Measurements from ENCODE around the gene MUC7.
A peak's percentile ranks its signal among the peaks of the same experiment; 100 is the strongest.
"Not testable (repeated sequence)": the region's sequence is repeated elsewhere in the genome, so short reads cannot be mapped to it uniquely, and the experiment has no call there.

MUC7 gene

DNA sequence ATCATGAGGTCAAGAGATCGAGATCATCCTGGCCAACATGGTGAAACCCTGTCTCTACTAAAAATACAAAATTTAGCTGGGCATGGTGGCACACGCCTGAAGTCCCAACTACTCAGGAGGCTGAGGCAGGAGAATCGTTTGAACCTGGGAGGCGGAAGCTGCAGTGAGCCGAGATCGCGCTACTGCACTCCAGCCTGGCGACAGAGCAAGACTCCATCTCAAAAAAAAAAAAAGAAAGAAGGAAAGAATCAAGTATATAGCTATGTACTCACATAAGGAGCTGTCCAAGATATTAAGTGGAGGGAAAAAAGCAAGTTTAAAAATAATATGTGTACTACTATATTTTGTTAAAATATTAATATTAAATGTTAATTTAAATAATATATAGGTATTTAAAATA lies 29.8 kb downstream of the MUC7 start:
- H3K4me3 ChIP-seq (ENCODE audit: low read length); H3K9me3 ChIP-seq (ENCODE audit: control insufficient read depth, low read length); H3K27me3 ChIP-seq (replicated peaks; ENCODE audit: control insufficient read depth, insufficient read depth, low read length); H3K36me3 ChIP-seq (ENCODE audit: control insufficient read depth, insufficient read depth, low read length, severe bottlenecking); H3K4me1 ChIP-seq (ENCODE audit: control insufficient read depth, insufficient read depth, low read length); H3K9ac ChIP-seq (ENCODE audit: low read length): not testable (repeated sequence)
- DNase-seq (ENCODE audit: low read depth), result peak; percentile 39

DNA sequence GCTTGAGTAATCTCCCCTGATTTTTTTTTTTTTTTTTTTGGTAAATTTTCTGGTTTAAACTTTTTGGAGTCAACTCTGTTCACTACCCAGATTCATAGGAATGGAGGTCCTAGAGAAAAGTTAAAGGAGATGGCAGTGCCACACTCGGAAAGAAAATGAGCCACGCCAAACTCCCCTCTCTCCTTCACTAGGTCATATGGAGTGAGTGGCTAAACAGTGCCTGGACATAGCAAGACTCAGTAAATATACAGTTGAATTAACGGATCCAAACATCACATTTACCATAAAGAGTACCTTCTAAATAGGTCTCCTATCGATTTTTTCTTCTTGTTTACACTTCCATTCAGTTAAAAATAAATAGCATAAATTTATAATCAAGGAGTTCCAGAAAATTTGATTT lies 32.7 kb downstream of the MUC7 start:
- H3K36me3 ChIP-seq (ENCODE audit: control insufficient read depth, insufficient read depth, low read length, severe bottlenecking), result no peaks in the 10 kb centered on the region
- H3K4me1 ChIP-seq (ENCODE audit: control insufficient read depth, insufficient read depth, low read length), result peaks cover 9% of the 10 kb centered on the region
- H3K9ac ChIP-seq (ENCODE audit: low read length), result no peak overlapping the region
- no peaks in the 10 kb centered on the region for H3K9me3 ChIP-seq (ENCODE audit: control insufficient read depth, low read length)
- peaks cover 4% of the 10 kb centered on the region for H3K27me3 ChIP-seq (replicated peaks; ENCODE audit: control insufficient read depth, insufficient read depth, low read length)
- no peak for DNase-seq (ENCODE audit: low read depth)
- H3K4me3 ChIP-seq (ENCODE audit: low read length), result no peak overlapping the region

DNA sequence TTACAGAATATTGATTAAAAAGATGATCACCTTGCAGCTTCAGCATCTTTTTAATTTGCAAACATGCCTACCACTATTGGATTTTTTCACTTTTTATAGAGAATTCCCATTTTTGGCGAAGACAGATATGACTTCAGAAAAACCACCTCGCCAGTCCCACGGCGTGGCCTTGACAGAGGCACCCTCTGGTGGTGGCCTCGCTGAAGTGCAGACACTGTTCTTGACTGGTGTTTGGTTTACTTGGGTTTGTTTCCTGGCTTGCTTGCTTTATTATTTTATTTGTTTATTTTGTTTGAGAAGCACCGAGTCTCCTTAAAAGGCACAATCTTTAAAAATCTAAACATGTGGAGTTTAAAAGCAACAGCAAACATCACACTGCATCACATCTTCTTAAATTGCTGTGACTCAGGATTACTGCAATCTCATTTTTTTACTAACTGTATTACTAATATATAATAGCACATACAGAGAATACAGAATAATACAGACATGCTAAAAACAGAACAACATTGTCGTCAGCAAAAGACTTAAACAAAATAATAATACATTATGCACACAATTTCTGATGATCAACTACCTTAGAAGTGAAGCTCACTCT lies 33.3 kb downstream of the MUC7 start:
- no peaks in the 10 kb centered on the region for H3K9me3 ChIP-seq (ENCODE audit: control insufficient read depth, low read length)
- no peaks in the 10 kb centered on the region for H3K36me3 ChIP-seq (ENCODE audit: control insufficient read depth, insufficient read depth, low read length, severe bottlenecking)
- H3K9ac ChIP-seq (ENCODE audit: low read length), result no peak overlapping the region
- peaks cover 9% of the 10 kb centered on the region for H3K4me1 ChIP-seq (ENCODE audit: control insufficient read depth, insufficient read depth, low read length)
- H3K27me3 ChIP-seq (replicated peaks; ENCODE audit: control insufficient read depth, insufficient read depth, low read length), result peaks cover 4% of the 10 kb centered on the region
- no peak overlapping the region for H3K4me3 ChIP-seq (ENCODE audit: low read length)
- peak; percentile 83 for DNase-seq (ENCODE audit: low read depth)

DNA sequence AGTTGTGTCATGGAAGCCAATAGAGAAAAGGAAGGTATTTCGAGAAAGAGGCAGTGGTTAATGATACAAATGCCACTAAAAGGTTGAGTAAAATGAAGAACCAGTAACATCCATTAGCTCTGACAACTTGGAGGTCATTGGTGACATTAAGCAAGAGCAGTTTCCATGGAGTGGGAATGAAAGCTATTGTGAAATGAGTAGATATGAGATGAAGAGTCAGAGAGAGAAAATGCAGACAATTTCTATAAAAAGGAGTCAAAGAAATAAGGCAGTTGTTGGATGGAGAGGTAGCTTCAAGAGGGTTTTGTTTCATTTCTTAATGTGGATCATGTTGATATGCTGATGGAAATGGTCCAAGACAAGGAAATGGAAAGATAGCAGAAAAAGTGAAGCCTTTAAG lies 36.8 kb downstream of the MUC7 start:
- H3K9ac ChIP-seq (ENCODE audit: low read length), result no peak overlapping the region
- no peaks in the 10 kb centered on the region for H3K9me3 ChIP-seq (ENCODE audit: control insufficient read depth, low read length)
- H3K36me3 ChIP-seq (ENCODE audit: control insufficient read depth, insufficient read depth, low read length, severe bottlenecking), result no peaks in the 10 kb centered on the region
- DNase-seq (ENCODE audit: low read depth), result peak; percentile 65
- H3K4me1 ChIP-seq (ENCODE audit: control insufficient read depth, insufficient read depth, low read length), result peaks cover 9% of the 10 kb centered on the region
- H3K4me3 ChIP-seq (ENCODE audit: low read length), result no peak overlapping the region
- peaks cover 19% of the 10 kb centered on the region for H3K27me3 ChIP-seq (replicated peaks; ENCODE audit: control insufficient read depth, insufficient read depth, low read length)

DNA sequence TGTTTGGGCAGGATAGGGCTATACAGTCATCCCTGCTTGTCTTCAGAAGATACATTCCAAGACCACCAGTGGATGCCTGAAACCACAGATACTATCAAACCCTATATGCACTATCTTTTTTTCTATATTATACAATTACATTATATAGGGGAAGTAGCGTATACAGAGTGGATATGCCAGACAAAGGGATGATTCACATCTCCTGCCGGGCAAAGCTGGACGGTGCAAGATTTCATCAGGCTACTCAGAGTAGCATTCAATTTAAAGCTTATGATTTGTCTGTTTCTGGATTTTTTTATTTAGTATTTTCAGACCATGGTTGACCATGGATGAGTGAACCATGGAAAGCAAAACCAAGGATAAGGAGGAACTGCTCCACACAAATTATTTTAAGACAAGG lies 39.4 kb downstream of the MUC7 start:
- H3K9me3 ChIP-seq (ENCODE audit: control insufficient read depth, low read length), result no peaks in the 10 kb centered on the region
- H3K9ac ChIP-seq (ENCODE audit: low read length), result no peak overlapping the region
- no peak overlapping the region for H3K4me3 ChIP-seq (ENCODE audit: low read length)
- H3K36me3 ChIP-seq (ENCODE audit: control insufficient read depth, insufficient read depth, low read length, severe bottlenecking), result no peaks in the 10 kb centered on the region
- peaks cover 9% of the 10 kb centered on the region for H3K4me1 ChIP-seq (ENCODE audit: control insufficient read depth, insufficient read depth, low read length)
- peaks cover 19% of the 10 kb centered on the region for H3K27me3 ChIP-seq (replicated peaks; ENCODE audit: control insufficient read depth, insufficient read depth, low read length)
- DNase-seq (ENCODE audit: low read depth), result no peak

DNA sequence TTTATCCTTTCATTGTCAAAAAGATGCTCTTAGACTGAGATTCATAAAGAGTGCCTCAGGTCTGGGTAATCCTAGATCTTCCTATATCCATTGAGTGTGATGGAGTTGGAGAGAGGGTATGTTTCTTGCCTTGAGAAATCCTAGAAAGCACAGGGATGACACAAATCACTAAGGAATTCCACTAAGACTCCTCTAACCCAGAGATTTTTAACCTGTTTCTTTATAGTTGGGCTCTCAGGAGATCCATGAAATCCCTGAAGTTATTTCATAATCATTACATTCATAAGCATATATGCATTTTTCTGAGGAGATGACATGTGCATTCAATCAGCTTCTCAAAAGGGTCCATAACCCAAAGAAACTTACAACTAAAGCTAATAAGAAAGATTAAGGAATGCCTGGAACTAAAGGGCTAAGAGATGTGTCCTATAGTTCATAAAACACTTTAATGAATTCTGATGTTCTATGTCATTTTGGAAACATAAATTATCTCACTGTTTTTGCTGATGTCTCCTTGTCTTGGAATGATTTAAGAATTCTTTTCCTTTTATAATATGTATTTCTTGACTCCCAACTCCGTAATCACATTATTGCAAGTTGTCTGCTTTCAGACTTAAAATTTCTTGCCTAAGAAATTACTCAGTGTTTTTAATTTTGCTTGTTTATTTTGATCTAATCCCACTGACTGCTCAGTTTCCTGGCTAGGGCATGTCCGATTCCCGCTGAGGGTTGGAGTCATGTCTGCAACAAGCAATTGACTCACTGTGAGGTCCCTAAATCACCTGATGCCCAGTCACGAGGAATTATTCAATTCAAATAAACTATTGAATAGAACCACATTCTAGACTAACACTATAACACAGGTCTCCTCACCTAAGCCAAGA lies 43.6 kb downstream of the MUC7 start:
- H3K36me3 ChIP-seq (ENCODE audit: control insufficient read depth, insufficient read depth, low read length, severe bottlenecking), result no peaks in the 10 kb centered on the region
- DNase-seq (ENCODE audit: low read depth), result peak; percentile 73
- H3K27me3 ChIP-seq (replicated peaks; ENCODE audit: control insufficient read depth, insufficient read depth, low read length), result peaks cover 15% of the 10 kb centered on the region
- no peaks in the 10 kb centered on the region for H3K9me3 ChIP-seq (ENCODE audit: control insufficient read depth, low read length)
- no peak overlapping the region for H3K4me3 ChIP-seq (ENCODE audit: low read length)
- no peak overlapping the region for H3K9ac ChIP-seq (ENCODE audit: low read length)
- no peaks in the 10 kb centered on the region for H3K4me1 ChIP-seq (ENCODE audit: control insufficient read depth, insufficient read depth, low read length)

DNA sequence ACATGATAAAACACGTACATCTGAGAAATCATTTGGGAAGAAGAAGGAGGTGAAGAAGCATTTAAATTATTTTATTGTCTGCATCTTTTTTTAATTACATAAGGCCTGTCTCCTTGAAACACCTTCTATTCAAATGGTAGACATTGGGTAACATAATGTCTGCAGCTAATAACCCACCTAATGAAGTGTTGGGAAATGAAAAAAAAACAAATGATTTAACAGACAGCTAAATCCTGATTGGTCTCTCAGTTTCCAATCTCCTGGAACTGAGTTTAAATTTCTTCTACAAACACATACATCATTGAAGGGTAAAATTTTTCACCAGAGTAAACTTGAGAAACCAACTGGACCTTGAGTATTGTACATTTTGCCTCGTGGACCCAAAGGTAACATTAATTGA lies 46.3 kb downstream of the MUC7 start, which contains the start of gene AMTN:
Gene AMTN (plus strand): TSS at position 301 of the 400 bp plus-strand sequence. CDS start 209 bp downstream, outside the sequence.
- Histone ChIP-seq H3K4me1 (ENCODE audit: control insufficient read depth, insufficient read depth, low read length) (no peaks in the 10 kb centered on the region), H3K27me3 (replicated peaks; ENCODE audit: control insufficient read depth, insufficient read depth, low read length) (no peaks in the 10 kb centered on the region), H3K36me3 (ENCODE audit: control insufficient read depth, insufficient read depth, low read length, severe bottlenecking) (no peaks in the 10 kb centered on the region), H3K9ac (ENCODE audit: low read length) (no peak within 1 kb of the TSS), H3K9me3 (ENCODE audit: control insufficient read depth, low read length) (no peaks in the 10 kb centered on the region), H3K4me3 (ENCODE audit: low read length) (no peak within 1 kb of the TSS)
- no peak for DNase-seq (ENCODE audit: low read depth)

DNA sequence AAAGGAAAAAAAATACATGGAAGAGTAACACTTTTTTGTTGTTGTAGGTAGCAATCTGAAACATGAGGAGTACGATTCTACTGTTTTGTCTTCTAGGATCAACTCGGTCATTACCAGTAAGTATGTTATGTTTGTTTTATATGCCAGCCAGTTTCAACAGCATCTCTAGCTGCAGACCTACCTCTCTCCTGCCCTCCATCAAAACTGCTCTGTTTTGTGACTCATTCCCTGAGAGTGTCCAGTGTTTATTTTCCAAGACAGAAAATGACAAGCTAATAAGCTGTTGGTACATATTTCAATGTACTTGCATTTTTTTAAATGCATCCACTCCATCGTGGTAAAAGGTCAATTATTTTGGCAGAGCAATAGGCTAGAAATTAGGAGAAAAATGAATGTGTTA lies 46.7 kb downstream of the MUC7 start:
- H3K9me3 ChIP-seq (ENCODE audit: control insufficient read depth, low read length), result no peaks in the 10 kb centered on the region
- no peaks in the 10 kb centered on the region for H3K36me3 ChIP-seq (ENCODE audit: control insufficient read depth, insufficient read depth, low read length, severe bottlenecking)
- H3K4me1 ChIP-seq (ENCODE audit: control insufficient read depth, insufficient read depth, low read length), result no peaks in the 10 kb centered on the region
- H3K9ac ChIP-seq (ENCODE audit: low read length), result no peak overlapping the region
- no peaks in the 10 kb centered on the region for H3K27me3 ChIP-seq (replicated peaks; ENCODE audit: control insufficient read depth, insufficient read depth, low read length)
- peak; percentile 39 for DNase-seq (ENCODE audit: low read depth)
- no peak overlapping the region for H3K4me3 ChIP-seq (ENCODE audit: low read length)

DNA sequence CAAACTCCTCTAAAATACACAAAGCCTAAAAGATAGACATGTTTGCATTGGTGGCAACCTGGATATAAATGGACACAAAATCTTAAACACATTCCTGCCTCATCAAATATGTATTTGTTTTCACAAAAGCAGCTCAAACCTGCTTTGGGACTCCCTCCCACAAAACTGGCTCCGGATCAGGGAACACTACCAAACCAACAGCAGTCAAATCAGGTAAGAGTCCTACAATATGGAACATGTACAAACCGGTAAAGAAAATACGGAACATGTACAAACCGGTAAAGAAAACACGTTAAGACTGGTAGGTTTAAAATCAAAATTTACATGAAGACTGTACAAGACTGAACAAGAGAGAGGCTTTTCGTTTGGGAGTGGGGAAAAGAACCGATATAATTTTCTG lies 50.6 kb downstream of the MUC7 start:
- DNase-seq (ENCODE audit: low read depth), result no peak
- Histone ChIP-seq H3K9ac (ENCODE audit: low read length) (no peak overlapping the region), H3K36me3 (ENCODE audit: control insufficient read depth, insufficient read depth, low read length, severe bottlenecking) (no peaks in the 10 kb centered on the region), H3K4me3 (ENCODE audit: low read length) (no peak overlapping the region), H3K9me3 (ENCODE audit: control insufficient read depth, low read length) (no peaks in the 10 kb centered on the region), H3K27me3 (replicated peaks; ENCODE audit: control insufficient read depth, insufficient read depth, low read length) (no peaks in the 10 kb centered on the region), H3K4me1 (ENCODE audit: control insufficient read depth, insufficient read depth, low read length) (no peaks in the 10 kb centered on the region)

DNA sequence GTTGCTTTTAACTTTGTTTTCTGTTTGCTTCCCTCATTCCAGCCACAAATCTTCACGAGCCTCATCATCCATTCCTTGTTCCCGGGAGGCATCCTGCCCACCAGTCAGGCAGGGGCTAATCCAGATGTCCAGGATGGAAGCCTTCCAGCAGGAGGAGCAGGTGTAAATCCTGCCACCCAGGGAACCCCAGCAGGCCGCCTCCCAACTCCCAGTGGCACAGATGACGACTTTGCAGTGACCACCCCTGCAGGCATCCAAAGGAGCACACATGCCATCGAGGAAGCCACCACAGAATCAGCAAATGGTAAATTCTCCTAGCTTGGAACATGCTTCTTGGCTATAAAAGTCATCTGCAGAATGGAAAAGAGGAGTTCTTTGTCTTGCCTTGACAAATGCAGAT lies 59.0 kb downstream of the MUC7 start:
- H3K27me3 ChIP-seq (replicated peaks; ENCODE audit: control insufficient read depth, insufficient read depth, low read length), result no peaks in the 10 kb centered on the region
- H3K9me3 ChIP-seq (ENCODE audit: control insufficient read depth, low read length), result no peaks in the 10 kb centered on the region
- H3K4me1 ChIP-seq (ENCODE audit: control insufficient read depth, insufficient read depth, low read length), result no peaks in the 10 kb centered on the region
- H3K9ac ChIP-seq (ENCODE audit: low read length), result no peak overlapping the region
- no peak overlapping the region for H3K4me3 ChIP-seq (ENCODE audit: low read length)
- DNase-seq (ENCODE audit: low read depth), result no peak
- H3K36me3 ChIP-seq (ENCODE audit: control insufficient read depth, insufficient read depth, low read length, severe bottlenecking), result no peaks in the 10 kb centered on the region

DNA sequence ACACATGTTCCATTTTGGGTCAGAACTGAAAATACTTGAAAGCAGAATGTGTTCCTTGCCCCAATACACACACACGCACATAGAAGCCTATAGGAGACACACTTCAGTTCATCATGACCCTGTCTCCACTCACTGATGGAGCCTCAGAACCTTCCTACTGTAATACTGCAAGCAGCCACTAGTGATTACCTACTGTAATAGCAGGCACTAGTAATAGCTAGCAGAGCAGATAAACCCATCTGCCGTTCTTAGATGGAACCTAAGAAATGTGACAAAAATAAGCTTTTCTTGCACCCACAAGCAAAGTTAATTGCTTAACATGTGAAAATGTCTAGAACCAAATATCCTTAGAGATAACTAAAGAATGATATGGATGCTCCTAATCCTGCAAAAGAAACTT lies 60.0 kb downstream of the MUC7 start:
- no peaks in the 10 kb centered on the region for H3K4me1 ChIP-seq (ENCODE audit: control insufficient read depth, insufficient read depth, low read length)
- H3K27me3 ChIP-seq (replicated peaks; ENCODE audit: control insufficient read depth, insufficient read depth, low read length), result no peaks in the 10 kb centered on the region
- no peaks in the 10 kb centered on the region for H3K9me3 ChIP-seq (ENCODE audit: control insufficient read depth, low read length)
- no peak overlapping the region for H3K9ac ChIP-seq (ENCODE audit: low read length)
- no peak overlapping the region for H3K4me3 ChIP-seq (ENCODE audit: low read length)
- no peak for DNase-seq (ENCODE audit: low read depth)
- H3K36me3 ChIP-seq (ENCODE audit: control insufficient read depth, insufficient read depth, low read length, severe bottlenecking), result no peaks in the 10 kb centered on the region

Measured in adipocyte (in vitro differentiated cells).